ENCODE results near the gene CHKB. TPM values are rescaled to one million over a fixed set of nuclear protein-coding genes. Genes with fewer than 3 reads are reported as not detected.
"Not testable (repeated sequence)": the region's sequence is repeated elsewhere in the genome, so short reads cannot be mapped to it uniquely, and the experiment has no call there.

The CHKB gene
- total RNA-seq, result 20.5 and 25.4 TPM in 2 replicates

- DNase-seq (ENCODE audit: low read depth in 2 of 2), result peak; percentile 98
Observed at GRCh38 chr22:50582493-50583293, at the start of gene CHKB. Gene CHKB, minus strand, starts transcription at chr22:50582849. Its CDS starts 68 bp downstream, at chr22:50582781.

GRCh38 chr22:50630376-50630775 is 47.7 kb upstream of the CHKB start:
- no peak for DNase-seq (ENCODE audit: low read depth in 2 of 2)

- DNase-seq (ENCODE audit: low read depth in 2 of 2), result peak in 1 of 2 donors; percentile 27
Observed at GRCh38 chr22:50628543-50629134, 46.0 kb upstream of the CHKB start.

DNA sequence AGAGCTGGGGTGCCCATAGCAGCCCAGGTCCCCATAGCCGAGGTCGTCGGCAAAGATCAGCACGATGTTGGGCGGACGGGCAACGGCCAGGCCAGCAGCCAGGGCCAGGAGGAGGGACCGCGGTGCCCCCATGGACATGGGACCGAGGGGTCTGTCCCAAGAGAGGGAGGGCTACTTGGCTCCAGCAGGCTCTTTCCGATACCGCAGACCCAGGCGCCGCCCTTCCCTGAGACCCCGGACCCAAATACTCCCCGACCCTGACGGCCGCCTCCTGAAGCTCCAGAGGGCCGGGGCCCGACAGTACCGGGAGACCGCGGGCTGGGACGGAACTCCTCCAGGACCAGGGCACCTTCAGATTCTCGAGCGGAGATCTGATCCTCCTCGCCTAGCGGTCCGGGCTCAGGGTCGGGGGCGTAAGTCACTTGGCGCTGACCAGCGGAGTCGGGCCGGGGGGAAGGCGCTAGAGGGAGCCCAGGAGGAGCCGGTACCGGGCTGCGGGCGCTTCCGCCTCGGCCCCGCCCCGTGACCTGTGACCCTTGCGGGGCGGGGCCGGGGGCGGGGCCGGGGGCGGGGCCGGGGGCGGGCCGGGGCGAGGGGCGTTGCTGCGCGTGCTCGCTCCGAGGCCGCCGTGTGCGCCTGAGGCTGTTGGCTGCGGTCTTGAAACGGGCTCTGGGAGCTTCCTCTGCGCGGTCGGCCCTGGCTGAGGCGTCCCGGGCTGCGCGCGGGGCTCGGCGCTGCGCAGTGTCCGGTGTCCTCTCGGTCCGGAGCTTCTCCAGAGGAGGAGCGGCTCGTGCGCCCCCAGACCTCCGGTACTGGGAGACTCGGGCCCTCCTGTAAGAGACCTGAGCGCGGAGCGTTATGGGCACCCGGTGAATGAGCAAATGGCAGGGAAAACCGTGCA is 45.2 kb upstream of the CHKB start, which contains the start of gene ARSA:
TSS of gene ARSA (minus strand) at position 511 of the 901 bp plus-strand sequence. CDS start at position 138, 373 bp downstream.
- DNase-seq (ENCODE audit: low read depth in 2 of 2), result peak; percentile 87 to 89

GRCh38 chr22:50626850-50627641 is 44.4 kb upstream of the CHKB start:
- peak in 1 of 2 donors; percentile 36 for DNase-seq (ENCODE audit: low read depth in 2 of 2)

- no peak for DNase-seq (ENCODE audit: low read depth in 2 of 2)
Observed at GRCh38 chr22:50626314-50626849, 43.7 kb upstream of the CHKB start.

DNA sequence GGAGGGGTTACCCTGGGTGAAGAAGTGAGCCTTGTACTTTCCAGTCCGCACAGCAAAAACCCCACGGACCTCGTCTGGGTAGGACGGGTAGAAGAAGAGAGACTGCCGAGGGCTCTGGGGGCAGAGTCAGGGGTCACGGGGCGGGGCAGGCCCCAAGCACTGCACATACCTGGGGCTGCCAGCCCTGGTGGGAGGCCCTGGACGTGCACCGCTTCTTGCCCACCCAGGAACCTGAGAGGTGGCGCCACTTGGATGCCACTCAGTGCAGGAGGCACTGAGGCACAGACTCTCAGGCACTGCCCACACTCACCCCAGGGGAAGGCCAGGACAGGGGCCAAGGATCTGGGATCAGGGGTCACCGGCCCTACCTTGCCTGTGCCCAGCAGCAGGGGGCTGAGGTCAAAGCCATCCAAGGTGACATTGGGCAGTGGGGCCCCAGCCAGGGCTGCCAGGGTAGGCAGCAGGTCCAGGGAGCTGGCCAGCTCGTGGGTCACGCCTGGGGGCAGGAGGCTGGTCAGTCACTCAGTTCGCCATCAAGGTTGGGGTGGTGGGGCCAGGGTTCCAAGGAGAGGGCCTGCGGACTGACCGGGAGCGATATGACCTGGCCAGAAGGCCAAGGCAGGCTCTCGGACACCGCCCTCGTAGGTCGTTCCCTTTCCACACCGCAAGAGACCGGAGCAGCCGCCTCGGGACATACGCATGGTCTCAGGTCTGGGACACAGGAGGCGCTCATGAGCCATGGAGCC is 43.1 kb upstream of the CHKB start:
- DNase-seq (ENCODE audit: low read depth in 2 of 2), result peak; percentile 35 to 60

DNA sequence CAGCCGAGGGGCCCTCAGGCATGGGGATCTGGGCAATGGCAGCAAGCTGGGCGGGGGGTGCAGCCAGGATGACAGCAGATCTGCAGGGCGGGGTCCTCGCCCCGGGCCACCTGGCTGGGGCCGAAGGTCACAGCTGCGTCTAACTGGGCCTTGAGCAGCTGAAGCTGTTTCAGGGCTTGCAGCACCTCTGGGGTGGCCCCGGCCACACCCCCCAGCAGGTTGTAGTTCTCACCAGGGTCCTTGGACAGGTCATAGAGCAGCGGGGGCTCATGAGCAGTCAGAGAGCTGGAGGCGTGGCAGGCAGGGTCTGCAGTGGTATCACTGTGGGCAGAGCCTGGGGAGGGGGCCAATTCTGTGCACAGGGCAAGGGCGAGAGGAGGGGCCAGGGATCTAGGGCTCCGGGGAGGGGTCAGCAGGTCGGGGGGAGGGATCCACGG is 42.5 kb upstream of the CHKB start:
- DNase-seq (ENCODE audit: low read depth in 2 of 2), result no peak

- no peak for DNase-seq (ENCODE audit: low read depth in 2 of 2)
Observed at GRCh38 chr22:50624347-50625130, 41.9 kb upstream of the CHKB start.

DNA sequence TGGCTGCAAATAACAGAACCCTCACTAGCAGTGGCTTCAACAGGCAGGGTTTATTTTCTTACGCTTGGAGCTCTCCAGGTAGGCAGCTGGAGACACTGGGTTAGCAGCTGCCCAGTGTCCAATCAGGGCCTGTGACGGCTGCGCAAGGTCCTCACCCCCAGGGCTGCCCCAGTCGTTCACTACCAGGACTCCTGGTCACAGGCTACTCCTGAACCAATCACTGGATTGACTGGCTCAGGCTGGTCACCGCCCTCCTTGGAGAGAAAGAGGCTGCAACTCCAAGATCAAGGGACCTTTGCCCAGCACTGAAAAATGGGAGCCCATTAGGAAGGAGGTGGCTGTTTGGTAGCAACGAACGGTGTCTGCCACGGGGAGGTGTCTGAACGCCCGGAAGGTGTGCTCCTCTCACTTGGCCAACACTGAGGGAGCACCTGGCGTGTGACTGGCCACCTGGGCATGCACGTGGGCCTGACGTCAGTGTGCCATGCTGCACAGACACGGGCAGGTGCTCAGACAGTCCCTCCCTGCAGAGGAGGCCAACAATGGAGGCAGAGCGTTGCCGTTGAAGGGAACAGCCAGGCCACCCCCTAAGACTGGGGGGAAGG is 40.2 kb upstream of the CHKB start:
- no peak for DNase-seq (ENCODE audit: low read depth in 2 of 2)

DNA sequence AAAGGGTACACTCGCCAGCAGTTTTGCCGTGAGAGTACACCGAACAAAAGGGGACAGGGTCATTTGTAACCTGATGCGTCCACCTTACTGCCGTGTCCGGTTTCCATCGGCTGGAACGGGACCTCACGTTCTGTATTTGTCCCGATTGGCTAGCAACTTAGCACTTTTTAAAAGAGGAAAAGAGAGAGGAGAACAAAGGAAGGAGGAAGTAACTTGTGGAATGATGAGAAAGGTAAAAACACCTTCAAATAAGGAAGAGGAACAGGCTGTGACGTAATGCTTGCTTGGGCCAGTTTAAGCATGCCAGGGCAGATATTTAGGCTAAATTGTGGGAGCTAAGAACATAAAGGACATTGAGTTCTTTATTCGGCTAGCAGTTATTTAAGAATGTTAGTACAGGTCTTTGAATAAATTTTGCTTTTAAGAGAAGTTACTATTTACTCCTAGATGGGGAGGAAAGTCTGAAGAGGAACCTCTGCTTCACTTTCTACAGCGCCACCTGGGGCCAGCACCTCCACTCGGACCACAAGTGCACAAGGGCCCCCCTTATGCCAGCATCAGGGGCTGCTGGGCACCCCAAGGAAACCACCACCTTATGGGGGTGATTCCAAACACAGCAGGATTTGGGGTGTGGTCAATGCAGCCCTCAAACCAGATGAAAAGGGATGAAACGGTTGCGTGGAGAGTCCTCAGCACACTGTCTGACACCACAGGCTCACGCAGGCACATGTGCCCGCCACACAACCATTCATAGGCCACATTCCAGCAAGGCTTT is 39.5 kb upstream of the CHKB start:
- DNase-seq (ENCODE audit: low read depth in 2 of 2), result peak in 1 of 2 donors; percentile 59

- DNase-seq (ENCODE audit: low read depth in 2 of 2), result peak in 1 of 2 donors; percentile 24
Observed at GRCh38 chr22:50621356-50621880, 38.8 kb upstream of the CHKB start.

- DNase-seq (ENCODE audit: low read depth in 2 of 2), result peak; percentile 74 to 87
Observed at GRCh38 chr22:50620593-50621355, 38.1 kb upstream of the CHKB start.

DNA sequence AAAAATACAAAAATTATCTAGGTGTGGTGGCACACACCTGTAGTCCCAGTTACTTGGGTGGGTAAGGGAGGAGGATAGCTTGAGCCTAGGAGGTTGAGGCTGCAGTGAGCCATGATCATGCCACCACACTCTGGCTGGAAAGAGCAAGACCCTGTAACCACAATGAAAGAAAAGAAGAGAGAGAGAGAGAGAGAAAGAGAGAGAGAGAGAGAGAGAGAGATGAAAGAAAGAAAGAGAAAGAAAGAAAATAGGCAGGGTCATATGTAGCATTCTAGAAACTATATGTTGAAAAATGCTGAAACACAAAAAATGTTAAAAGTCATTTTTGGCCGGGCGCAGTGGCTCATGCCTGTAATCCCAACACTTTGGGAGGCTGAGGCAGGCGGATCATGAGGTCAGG is 31.6 kb upstream of the CHKB start:
- not testable (repeated sequence) for DNase-seq (ENCODE audit: low read depth in 2 of 2)

DNA sequence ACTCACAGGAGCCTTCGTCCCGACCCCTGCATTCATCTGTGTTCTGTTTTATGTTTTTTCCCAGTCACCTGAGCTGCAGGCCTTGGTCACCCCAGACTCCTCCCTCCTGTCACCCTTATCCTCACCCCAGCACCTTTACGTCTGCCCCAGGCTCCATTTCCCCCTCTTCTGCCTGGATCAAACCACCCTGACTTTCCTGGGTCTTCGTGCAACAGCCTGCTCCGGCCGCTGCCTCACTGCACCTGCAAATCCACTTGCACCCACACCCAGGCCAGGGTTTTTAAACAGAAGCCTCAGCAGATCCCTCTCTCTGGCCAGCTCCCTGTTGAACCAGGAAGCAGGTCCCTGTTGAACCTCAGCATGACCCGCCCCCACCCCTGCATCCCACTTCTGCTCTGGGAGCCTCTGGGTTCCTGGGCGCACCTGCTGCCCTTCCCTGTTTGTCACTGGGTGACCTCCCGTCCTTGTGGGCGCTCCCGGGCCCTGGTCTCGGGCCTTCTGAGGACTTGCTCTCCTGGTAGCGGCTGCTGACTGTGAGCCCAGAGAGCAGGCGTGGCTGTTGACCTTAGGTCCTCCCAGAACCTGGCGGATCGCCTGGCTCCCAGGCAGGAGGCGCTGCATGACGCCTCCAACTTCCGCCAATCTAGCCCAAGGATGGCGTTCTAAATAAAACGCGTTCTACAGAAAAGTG is 30.8 kb upstream of the CHKB start:
- DNase-seq (ENCODE audit: low read depth in 2 of 2), result no peak

GRCh38 chr22:50612528-50613221 is 30.0 kb upstream of the CHKB start:
- DNase-seq (ENCODE audit: low read depth in 2 of 2), result no peak
